GM10847 (cell line): ENCODE data around the gene KCNQ1.

Source experiments
- POLR2A ChIP-seq: IDR thresholded peaks from 2 replicates; pipeline ENCODE4 v1.6.1; 2011; ENCODE audit not compliant: insufficient read length; ENCODE audit errors: extremely low read depth

KCNQ1 gene

GRCh38 chr11:2588809-2589537 lies 144.2 kb downstream of the KCNQ1 start:
- no peak for TF ChIP-seq POLR2A

- no peak for TF ChIP-seq POLR2A
These were observed 144.7 kb downstream of the KCNQ1 start for GRCh38 chr11:2589538-2589934.

- TF ChIP-seq POLR2A = no peak
These were observed 145.5 kb downstream of the KCNQ1 start for GRCh38 chr11:2590131-2590964.

GRCh38 chr11:2590965-2591754 lies 146.4 kb downstream of the KCNQ1 start:
- no peak for TF ChIP-seq POLR2A

GRCh38 chr11:2591805-2592204 lies 147.0 kb downstream of the KCNQ1 start:
- no peak for TF ChIP-seq POLR2A

GRCh38 chr11:2592559-2593392 lies 148.0 kb downstream of the KCNQ1 start:
- TF ChIP-seq POLR2A = no peak

- TF ChIP-seq POLR2A = no peak
These were observed 148.7 kb downstream of the KCNQ1 start for GRCh38 chr11:2593393-2593950.

- TF ChIP-seq POLR2A = no peak
These were observed 149.5 kb downstream of the KCNQ1 start for GRCh38 chr11:2594267-2594666.

GRCh38 chr11:2595204-2595603 lies 150.4 kb downstream of the KCNQ1 start:
- no peak for TF ChIP-seq POLR2A

- no peak for TF ChIP-seq POLR2A
These were observed 154.9 kb downstream of the KCNQ1 start for GRCh38 chr11:2599561-2600189.

- no peak for TF ChIP-seq POLR2A
These were observed 164.5 kb downstream of the KCNQ1 start for GRCh38 chr11:2609345-2609744.

GRCh38 chr11:2612884-2613571 lies 168.2 kb downstream of the KCNQ1 start:
- no peak for TF ChIP-seq POLR2A

GRCh38 chr11:2621894-2622293 lies 177.1 kb downstream of the KCNQ1 start:
- TF ChIP-seq POLR2A = no peak

- TF ChIP-seq POLR2A = no peak
These were observed 180.4 kb downstream of the KCNQ1 start for GRCh38 chr11:2625183-2625582.

- no peak for TF ChIP-seq POLR2A
These were observed 185.9 kb downstream of the KCNQ1 start for GRCh38 chr11:2630679-2631078.
